HCT116 (cell line): ENCODE data around the gene GABBR1.

ENCODE experiments used
- EGR1 ChIP-seq: IDR thresholded peaks from 2 replicates; pipeline ENCODE4 v1.6.1; 2012; ENCODE audit warnings: low read depth
- ELF1 ChIP-seq: IDR thresholded peaks from 2 replicates; pipeline ENCODE4 v1.6.1; 2012; ENCODE audit warnings: low read depth, borderline replicate concordance
- EZH2phosphoT487 ChIP-seq: fragments of 200-600 bp; IDR thresholded peaks from 2 replicates; pipeline ENCODE4 v1.6.1; 2018; ENCODE audit warnings: antibody characterized with exemption, borderline replicate concordance
- POLR2A ChIP-seq: IDR thresholded peaks from 2 replicates; pipeline ENCODE4 v1.7.0; 2011; ENCODE audit warnings: borderline replicate concordance; ENCODE audit not compliant: insufficient read depth, insufficient read length; ENCODE audit errors: extremely low read depth
- POLR2AphosphoS5 ChIP-seq: IDR thresholded peaks from 2 replicates; pipeline ENCODE4 v1.6.1; 2011; ENCODE audit warnings: mild to moderate bottlenecking, low read depth, low read length, moderate library complexity
- RAD21 ChIP-seq: IDR thresholded peaks from 2 replicates; pipeline ENCODE4 v1.6.1; 2012; ENCODE audit warnings: low read depth, mild to moderate bottlenecking
- SIN3A ChIP-seq: IDR thresholded peaks from 2 replicates; pipeline ENCODE4 v1.6.1; 2012; ENCODE audit warnings: low read depth
- SP1 ChIP-seq: IDR thresholded peaks from 2 replicates; pipeline ENCODE4 v1.6.1; 2012; ENCODE audit warnings: low read depth
- ZFX ChIP-seq: fragments of 450-650 bp; IDR thresholded peaks from 2 replicates; pipeline ENCODE4 v1.6.1; 2017
- ZNF274 ChIP-seq: fragments of 200-500 bp; sonication (Bioruptor generic); IDR thresholded peaks from 2 replicates; pipeline ENCODE4 v1.6.1; 2014; ENCODE audit warnings: mild to moderate bottlenecking, low read depth, low read length, inconsistent platforms
- TF ChIP-seq, protein P1 (sequence below): IDR thresholded peaks from 2 replicates; pipeline ENCODE4 v1.6.1; 2011; ENCODE audit warnings: mild to moderate bottlenecking, low read length, moderate library complexity; ENCODE audit not compliant: insufficient replicate concordance; ENCODE audit errors: extremely low read depth
- TF ChIP-seq, protein P2 (sequence below), 3 experiments: fragments of 200-600 bp in 1 of 3; sonication (generic) in 1 of 3; IDR thresholded peaks in 2 of 3; conservative IDR thresholded peaks in 1 of 3; 2 replicates each; pipeline ENCODE4 v1.5.1; 2012 to 2017; ENCODE audit warnings: low read depth in 2 of 3, low read length in 2 of 3, antibody characterized with exemption in 1 of 3, borderline replicate concordance in 1 of 3, control low read depth in 1 of 3, mild to moderate bottlenecking in 1 of 3, mixed read lengths in 1 of 3, mixed run types in 1 of 3, moderate library complexity in 1 of 3; ENCODE audit not compliant: insufficient read depth in 1 of 3
- TF ChIP-seq, protein P3 (sequence below): IDR thresholded peaks from 2 replicates; pipeline ENCODE4 v1.6.1; 2012
- TF ChIP-seq, protein P4 (sequence below): IDR thresholded peaks from 2 replicates; pipeline ENCODE4 v1.6.1; 2012

DNA sequence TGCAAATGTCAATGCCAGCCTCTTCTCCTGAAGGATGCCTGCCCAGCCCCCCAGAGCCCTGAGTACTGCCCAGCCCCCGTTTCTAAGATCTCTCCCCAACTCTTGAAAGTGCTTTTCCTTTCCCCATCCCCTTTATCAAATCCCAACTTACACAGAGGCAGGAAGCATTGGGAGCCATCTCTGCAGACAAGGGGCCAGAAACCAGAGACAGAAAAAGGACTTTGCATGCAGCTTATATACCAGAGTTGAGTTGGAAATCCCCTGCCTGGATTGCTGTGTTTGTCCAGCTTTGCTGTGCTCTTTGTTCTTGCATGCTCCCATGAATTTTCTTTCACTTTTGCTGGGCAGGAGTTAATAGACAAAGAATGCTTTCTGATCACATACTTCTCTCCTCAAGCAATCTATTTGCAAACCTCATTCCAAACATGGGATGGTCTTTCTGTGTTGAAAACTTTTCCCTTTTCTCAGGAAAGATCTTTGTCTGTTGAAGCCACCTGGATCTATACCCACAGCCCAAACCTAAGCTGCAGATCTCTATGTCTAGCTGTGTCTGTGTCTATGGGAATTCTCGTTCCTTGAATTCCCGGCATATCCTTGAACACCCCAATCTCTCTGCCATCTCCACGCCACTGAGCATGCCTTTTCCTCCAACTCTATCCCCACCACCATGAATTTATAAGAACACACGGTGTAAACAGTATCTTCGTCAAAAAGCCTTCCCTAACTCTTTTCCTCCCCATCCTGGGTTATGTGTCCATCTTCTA is 73.3 kb downstream of the GABBR1 start, which contains the start of gene UBD:
- TF ChIP-seq, protein P1, sequence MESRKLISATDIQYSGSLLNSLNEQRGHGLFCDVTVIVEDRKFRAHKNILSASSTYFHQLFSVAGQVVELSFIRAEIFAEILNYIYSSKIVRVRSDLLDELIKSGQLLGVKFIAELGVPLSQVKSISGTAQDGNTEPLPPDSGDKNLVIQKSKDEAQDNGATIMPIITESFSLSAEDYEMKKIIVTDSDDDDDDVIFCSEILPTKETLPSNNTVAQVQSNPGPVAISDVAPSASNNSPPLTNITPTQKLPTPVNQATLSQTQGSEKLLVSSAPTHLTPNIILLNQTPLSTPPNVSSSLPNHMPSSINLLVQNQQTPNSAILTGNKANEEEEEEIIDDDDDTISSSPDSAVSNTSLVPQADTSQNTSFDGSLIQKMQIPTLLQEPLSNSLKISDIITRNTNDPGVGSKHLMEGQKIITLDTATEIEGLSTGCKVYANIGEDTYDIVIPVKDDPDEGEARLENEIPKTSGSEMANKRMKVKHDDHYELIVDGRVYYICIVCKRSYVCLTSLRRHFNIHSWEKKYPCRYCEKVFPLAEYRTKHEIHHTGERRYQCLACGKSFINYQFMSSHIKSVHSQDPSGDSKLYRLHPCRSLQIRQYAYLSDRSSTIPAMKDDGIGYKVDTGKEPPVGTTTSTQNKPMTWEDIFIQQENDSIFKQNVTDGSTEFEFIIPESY, result no peak
- TF ChIP-seq RAD21 (no peak), POLR2AphosphoS5 (no peak), ELF1 (no peak), ZFX (no peak), POLR2A (no peak), EGR1 (no peak), SIN3A (no peak), SP1 (no peak), EZH2phosphoT487 (no peak), ZNF274 (no peak)
- TF ChIP-seq, protein P2, sequence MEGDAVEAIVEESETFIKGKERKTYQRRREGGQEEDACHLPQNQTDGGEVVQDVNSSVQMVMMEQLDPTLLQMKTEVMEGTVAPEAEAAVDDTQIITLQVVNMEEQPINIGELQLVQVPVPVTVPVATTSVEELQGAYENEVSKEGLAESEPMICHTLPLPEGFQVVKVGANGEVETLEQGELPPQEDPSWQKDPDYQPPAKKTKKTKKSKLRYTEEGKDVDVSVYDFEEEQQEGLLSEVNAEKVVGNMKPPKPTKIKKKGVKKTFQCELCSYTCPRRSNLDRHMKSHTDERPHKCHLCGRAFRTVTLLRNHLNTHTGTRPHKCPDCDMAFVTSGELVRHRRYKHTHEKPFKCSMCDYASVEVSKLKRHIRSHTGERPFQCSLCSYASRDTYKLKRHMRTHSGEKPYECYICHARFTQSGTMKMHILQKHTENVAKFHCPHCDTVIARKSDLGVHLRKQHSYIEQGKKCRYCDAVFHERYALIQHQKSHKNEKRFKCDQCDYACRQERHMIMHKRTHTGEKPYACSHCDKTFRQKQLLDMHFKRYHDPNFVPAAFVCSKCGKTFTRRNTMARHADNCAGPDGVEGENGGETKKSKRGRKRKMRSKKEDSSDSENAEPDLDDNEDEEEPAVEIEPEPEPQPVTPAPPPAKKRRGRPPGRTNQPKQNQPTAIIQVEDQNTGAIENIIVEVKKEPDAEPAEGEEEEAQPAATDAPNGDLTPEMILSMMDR (IDR thresholded peaks at IDR 0.05 in 2 of 3, conservative IDR thresholded peaks at IDR 0.05 in 1 of 3; ENCODE audit: borderline replicate concordance in 1 of 3, insufficient read depth in 1 of 3, low read depth in 2 of 3, low read length in 2 of 3), result no peak
- TF ChIP-seq, protein P3, sequence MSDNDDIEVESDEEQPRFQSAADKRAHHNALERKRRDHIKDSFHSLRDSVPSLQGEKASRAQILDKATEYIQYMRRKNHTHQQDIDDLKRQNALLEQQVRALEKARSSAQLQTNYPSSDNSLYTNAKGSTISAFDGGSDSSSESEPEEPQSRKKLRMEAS, result no peak
- TF ChIP-seq, protein P4, sequence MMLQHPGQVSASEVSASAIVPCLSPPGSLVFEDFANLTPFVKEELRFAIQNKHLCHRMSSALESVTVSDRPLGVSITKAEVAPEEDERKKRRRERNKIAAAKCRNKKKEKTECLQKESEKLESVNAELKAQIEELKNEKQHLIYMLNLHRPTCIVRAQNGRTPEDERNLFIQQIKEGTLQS, result no peak
